Left renal pelvis (tissue), 4 donors: ENCODE measurements around the gene CDC34. TPM values are rescaled to one million over a fixed set of nuclear protein-coding genes. Genes with fewer than 3 reads are reported as not detected.

Source experiments
- DNase-seq, 4 donors: peaks; one replicate each; pipeline ENCODE4 v3.0.0-alpha.2; 2013; ENCODE audit warnings: low read depth in 4 of 4, low spot score in 3 of 4
- polyA plus RNA-seq, 4 donors: library from polyadenylated mRNA; unstranded; fragments of 120-200 nt; gene quantifications; one replicate each; pipeline ENCODE4 v1.2.1, GENCODE V29; 2013; ENCODE audit not compliant: insufficient read length in 4 of 4

CDC34 gene
- polyA plus RNA-seq, 4 donors: 50.0 to 71.2 (median 60.9) TPM

DNA sequence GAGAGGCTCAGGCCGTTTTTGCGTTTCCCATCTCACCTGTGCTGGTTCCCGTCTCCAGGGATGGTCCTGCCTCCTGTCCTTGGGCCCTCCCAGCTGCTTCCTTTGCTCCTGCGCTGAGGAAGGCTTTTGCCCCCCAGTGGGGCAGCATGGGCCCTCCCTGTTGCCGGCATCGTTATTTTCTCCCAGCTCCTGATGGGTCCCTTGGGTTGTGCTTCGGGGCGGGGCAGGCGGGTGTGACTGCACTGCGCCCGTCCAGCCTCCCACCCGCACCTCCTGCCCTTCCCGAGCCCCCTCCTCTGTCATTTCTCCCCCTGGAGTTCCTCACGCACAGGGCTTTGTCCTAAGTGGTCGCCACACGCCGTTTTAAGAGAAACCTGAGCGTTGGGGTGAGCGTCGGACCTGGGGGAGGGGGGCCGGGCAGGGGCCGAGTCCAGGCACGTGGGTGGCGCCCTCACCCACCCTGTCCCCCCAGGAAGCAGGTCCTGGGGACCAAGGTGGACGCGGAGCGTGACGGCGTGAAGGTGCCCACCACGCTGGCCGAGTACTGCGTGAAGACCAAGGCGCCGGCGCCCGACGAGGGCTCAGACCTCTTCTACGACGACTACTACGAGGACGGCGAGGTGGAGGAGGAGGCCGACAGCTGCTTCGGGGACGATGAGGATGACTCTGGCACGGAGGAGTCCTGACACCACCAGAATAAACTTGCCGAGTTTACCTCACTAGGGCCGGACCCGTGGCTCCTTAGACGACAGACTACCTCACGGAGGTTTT lies 9.5 kb downstream of the CDC34 start:
- DNase-seq: no peak

- no peak for DNase-seq
Measured at GRCh38 chr19:541699-542098, 10.1 kb downstream of the CDC34 start.

GRCh38 chr19:542173-542866 lies 10.8 kb downstream of the CDC34 start:
- DNase-seq: no peak

- DNase-seq: no peak
Measured at GRCh38 chr19:543910-544608, 12.5 kb downstream of the CDC34 start, which contains the start of gene GZMM. GZMM (plus strand) TSS chr19:544053; CDS start chr19:544072, 19 bp downstream.

DNA sequence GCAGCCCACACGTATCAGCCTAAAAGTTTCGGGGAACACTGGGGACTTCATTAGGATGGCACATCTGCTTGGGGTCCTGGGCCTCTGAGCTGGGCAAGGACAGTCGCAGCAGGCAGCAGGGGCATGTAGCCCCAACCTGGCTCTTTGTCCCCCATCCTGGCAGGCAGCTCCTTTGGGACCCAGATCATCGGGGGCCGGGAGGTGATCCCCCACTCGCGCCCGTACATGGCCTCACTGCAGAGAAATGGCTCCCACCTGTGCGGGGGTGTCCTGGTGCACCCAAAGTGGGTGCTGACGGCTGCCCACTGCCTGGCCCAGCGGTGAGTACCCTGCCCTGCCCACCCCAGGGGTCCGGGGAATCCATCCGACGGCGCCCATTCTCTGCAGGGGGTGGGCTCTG lies 15.6 kb downstream of the CDC34 start:
- no peak for DNase-seq

GRCh38 chr19:547836-548720 lies 16.5 kb downstream of the CDC34 start:
- DNase-seq: no peak

- DNase-seq: no peak
Measured at GRCh38 chr19:548886-549830, 17.6 kb downstream of the CDC34 start.

DNA sequence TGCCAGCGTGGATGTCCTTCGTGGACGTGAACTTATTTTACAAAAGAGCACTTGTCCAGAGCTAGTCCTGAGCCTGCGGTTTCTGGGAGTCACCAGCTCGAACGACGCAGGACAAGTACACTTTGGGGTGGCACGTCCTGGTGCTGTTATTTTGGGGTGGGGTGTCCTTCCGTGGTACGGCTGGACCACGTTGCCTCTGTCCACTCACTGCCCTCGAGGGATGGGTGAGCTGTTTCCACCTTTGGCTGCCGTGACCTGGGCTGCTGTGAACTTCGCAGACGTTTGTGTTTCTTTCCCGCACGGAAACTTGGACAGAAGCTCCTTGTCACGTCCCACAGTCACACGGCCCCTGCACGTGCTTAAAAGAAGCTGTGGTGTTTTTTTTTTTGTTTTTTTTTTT lies 23.3 kb downstream of the CDC34 start:
- DNase-seq: no peak

DNA sequence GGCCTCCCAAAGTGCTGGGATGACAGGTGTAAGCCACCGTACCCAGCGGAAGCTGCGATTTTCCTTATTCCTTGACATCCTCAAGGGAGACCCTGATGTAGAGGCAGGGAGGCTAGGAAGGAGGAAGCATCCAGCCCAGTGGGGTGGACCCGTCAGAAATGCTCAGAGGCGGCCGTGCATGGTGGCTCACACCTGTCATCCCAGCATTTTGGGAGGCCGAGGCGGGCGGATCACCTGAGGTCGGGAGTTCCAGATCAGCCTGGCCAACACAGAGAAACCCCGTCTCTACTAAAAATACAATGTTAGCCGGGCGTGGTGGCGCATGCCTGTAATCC lies 23.9 kb downstream of the CDC34 start:
- no peak for DNase-seq

DNA sequence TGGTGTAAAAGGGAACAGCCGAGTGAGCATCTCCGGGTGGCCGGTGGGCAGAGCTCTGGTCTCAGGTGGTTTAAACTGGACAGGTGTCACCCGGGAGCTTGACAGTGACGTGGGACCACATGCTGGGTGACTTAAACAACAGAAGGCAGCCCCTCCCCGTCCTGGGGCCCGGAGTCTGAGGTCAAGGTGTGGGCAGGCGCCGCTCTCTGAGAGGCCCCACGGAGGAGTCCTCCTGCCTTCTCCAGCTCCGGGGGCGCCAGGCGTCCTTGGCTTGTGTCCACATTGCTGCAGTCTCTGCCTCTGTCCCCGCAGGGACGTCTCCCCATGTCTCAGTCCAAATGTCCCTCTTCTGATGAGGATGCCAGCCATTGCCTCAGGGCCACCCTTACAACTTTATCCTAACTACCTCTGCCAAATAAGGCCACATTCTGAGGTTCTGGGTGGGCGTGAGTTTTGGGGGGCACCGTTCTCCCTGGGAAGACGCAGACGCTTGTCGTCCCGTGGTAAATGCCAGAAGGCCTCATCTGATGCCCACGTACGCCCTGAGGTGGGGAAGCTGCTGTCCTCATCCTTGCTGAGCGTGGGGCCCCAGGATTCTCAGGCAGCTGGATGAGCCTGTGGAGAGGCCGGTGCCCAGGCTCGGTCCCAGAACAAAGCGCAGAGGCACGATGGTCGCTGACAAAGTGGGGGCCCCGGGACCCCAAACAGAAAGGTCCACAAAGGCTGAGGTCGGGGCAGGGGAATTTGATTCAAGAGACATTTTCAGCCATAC lies 25.2 kb downstream of the CDC34 start:
- no peak for DNase-seq

DNA sequence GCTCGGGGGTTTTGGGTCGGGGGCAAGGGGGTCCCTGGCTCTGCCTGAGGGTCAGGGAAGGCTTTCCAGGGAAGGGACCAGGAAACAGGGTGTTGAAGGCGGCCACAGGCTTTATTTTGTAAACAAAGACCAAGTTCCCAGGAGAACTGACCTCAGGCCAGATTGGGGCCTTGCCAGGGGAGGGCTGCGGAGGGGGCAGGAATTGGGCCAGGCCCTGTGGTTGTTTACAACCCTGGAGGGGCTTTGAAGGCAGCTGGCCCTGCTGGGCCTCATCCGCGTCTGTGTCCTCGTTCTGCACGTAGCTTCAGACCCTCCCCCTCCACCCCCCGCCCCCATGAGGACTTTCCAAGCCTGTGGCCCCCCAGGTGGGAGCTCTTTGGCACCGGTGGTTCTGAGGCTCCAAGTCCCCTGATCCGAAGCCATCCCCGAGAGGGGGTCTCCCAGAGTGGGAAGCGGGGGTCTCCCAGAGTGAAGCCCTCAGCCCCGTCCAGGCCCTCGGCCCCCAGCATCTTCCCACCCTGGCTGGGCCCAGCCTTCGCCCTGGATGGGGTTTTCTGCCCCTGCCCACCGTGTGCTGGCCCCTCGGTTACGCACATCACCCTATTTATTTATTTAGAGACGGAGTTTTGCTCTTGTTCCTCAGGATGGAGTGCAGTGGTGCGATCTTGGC lies 27.3 kb downstream of the CDC34 start:
- DNase-seq: no peak

GRCh38 chr19:560121-560520 lies 28.6 kb downstream of the CDC34 start:
- DNase-seq: no peak

GRCh38 chr19:566403-566802 lies 34.8 kb downstream of the CDC34 start:
- no peak for DNase-seq

DNA sequence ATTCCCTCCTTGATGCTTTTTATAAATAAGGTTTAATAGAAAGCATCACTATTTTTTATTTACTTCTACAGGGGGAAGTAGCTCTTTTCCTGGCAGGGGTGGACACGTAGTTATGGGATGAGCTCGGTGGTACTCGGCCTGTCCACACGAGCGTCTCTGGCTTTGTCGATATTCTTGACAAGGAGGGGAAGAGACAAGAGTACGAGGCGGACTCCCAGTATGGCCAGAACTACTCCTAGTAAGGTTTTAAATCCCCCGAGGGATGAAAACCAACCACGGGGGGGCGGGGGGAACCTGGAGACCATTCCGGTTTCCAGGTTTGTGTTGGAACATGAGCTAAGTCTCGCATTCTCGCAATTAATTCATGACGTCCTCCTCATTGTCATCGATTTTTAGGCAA lies 35.3 kb downstream of the CDC34 start:
- no peak for DNase-seq

GRCh38 chr19:567296-567900 lies 35.8 kb downstream of the CDC34 start:
- no peak for DNase-seq

DNA sequence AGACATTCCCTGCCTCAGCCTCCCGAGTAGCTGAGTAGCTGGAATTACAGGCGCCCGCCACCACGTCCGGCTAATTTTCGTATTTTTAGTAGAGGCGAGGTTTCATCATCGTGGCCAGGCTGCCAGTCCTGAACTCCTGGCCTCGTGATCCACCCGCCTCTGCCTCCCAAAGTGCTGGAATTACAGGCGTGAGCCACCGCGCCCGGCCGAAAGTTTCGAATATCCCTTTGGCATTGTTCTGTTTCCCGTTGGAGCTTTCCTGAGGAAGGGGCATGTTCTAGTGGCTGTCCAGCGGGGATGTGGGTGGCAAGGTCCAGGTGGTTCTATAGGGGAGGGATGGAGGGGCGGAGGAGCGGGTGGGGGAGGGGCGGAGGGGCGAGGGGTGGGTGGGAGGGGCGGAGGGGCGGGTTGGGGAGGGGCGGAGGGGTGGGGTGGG lies 38.7 kb downstream of the CDC34 start:
- no peak for DNase-seq

- DNase-seq: no peak
Measured at GRCh38 chr19:570937-571565, 39.5 kb downstream of the CDC34 start.
